Measurements from ENCODE around the gene PRKCD. TPM values are rescaled to one million over a fixed set of nuclear protein-coding genes. Genes with fewer than 3 reads are reported as not detected.

PRKCD gene
- total and polyA plus RNA-seq, 11 donors, result 5.3 to 44.5 (median 11.6) TPM

DNA sequence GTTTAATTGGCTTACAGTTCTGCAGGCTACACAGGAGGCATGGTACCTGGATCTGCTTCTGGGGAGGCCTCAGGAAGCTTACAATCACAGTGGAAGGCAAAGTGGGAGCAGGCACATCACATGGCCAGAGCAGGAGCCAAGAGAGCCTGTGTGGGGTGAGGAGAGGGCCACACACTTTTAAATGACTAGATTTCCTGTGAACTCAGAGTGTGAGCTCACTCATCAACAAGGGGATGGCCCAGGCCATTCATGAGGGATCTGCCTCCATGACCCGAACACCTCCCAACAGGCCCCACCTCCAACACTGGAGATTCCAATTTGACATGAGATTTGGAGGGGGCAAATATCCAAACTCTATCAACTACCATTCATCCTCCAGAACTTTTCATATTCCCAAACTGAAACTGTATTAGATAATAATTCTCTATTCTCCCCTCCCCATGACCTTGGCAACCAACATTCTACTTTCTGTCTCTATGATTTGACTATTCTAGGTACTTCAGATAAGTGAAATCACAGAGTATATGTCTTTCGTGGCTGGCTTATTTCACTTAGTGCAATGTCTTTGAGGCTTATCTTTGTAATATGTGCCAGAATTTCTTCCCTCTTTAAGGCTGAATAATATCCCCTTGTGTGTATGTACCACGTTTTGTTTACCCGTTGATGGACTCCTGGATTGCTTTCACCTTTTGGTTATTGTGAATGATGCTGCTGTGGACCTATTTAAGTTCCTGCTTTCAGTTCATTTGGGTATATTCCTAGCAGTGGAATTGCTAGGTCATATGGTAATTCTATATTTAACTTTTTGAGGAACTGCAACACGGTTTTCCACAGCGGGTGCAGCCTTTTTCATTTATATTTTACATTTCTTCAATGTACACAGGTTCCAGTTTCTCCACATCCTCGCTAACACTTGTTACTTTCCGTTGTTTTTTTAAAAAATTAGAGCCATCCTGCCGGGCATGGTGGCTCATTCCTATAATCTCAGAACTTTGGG is 51.0 kb downstream of the PRKCD start:
- TF ChIP-seq POLR2A (IDR thresholded peaks at IDR 0.05), result no peak
- TF ChIP-seq CTCF (IDR thresholded peaks at IDR 0.05), result no peak
- no peaks in the 10 kb centered on the region for H3K36me3 ChIP-seq
- H3K4me3 ChIP-seq, result no peak overlapping the region
- H3K27me3 ChIP-seq, result no peaks in the 10 kb centered on the region
- H3K4me1 ChIP-seq, result peaks cover 0 to 15% (median 0%) of the 10 kb centered on the region in 12 donors
- 59 to 73% (median 70%) methylated on average over 9 of the region's 9 CpGs for WGBS, 4 donors
- DNase-seq, result no peak
- no peak for ATAC-seq
- intact Hi-C loops (cut with DNase I), result no loop called here
- H3K9me3 ChIP-seq, result peaks cover 0 to 22% (median 12%) of the 10 kb centered on the region in 12 donors
- no peak overlapping the region for H3K27ac ChIP-seq

GRCh38 chr3:53213276-53213675 is 52.3 kb downstream of the PRKCD start:
- ATAC-seq (no peak), DNase-seq (no peak)
- peaks cover 0 to 24% (median 0%) of the 10 kb centered on the region in 12 donors for H3K4me1 ChIP-seq
- no peaks in the 10 kb centered on the region for H3K36me3 ChIP-seq
- 89 to 92% (median 90%) methylated on average over 7 of the region's 7 CpGs for WGBS, 4 donors
- intact Hi-C loops (cut with DNase I), result no loop called here
- TF ChIP-seq CTCF (IDR thresholded peaks at IDR 0.05) (no peak), POLR2A (IDR thresholded peaks at IDR 0.05) (no peak)
- H3K4me3 ChIP-seq, result no peak overlapping the region
- no peak overlapping the region for H3K27ac ChIP-seq
- peaks cover 0 to 14% (median 10%) of the 10 kb centered on the region in 12 donors for H3K9me3 ChIP-seq
- H3K27me3 ChIP-seq, result no peaks in the 10 kb centered on the region

DNA sequence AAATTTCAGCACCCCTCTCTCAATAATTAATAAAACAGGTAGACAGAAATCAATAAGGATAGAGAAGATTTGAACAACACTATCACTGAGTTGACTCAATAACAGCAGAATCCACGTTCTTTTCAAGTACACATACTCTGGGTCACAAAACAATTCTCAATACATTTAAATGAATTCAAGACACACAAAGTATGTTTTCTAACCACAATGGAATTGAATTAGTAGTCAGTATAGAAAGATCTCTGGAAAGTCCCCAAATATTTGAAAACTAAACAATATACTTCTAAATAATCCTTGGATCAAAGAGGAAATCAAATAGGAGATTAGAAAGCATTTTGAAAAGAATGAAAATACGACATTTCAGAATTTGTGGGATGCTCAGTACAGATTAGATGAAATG is 54.8 kb downstream of the PRKCD start:
- ATAC-seq (no peak), DNase-seq (no peak)
- WGBS, 4 donors, result 67 to 75% (median 72%) methylated on average over 2 of the region's 2 CpGs
- TF ChIP-seq CTCF (IDR thresholded peaks at IDR 0.05) (no peak), POLR2A (IDR thresholded peaks at IDR 0.05) (no peak)
- Histone ChIP-seq H3K27ac (no peak overlapping the region), H3K27me3 (no peaks in the 10 kb centered on the region), H3K9me3 (no peaks in the 10 kb centered on the region), H3K4me3 (no peak overlapping the region), H3K36me3 (no peaks in the 10 kb centered on the region), H3K4me1 (peaks cover 0 to 38% (median 0%) of the 10 kb centered on the region in 12 donors)
- intact Hi-C loops (cut with DNase I), result loop anchor here in 1 of 10 donors (5.0 kb wide), 1 partner anchor 496 kb away; no protein-coding TSS in a partner anchor

DNA sequence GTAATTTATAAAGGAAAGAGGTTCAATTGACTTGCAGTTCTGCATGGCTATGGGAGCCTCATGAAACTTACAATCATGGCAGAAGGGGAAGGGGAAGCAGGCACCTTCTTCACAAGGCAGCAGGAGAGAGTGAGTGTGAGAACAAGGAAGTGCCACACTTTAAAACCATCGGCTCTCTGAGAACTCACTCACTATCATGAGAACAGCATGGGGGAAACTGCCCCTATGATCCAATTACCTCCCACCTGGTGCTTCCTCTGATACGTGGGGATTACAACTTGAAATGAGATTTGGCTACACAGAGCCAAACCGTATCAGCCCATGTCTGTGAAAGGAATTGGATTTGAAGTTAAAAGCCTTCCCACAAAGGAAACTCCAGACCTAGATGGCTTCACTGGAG is 55.7 kb downstream of the PRKCD start:
- intact Hi-C loops (cut with DNase I), result loop anchor here in 1 of 10 donors (5.0 kb wide), 1 partner anchor 496 kb away; no protein-coding TSS in a partner anchor
- DNase-seq (no peak), ATAC-seq (no peak)
- no peak overlapping the region for H3K4me3 ChIP-seq
- no peaks in the 10 kb centered on the region for H3K27me3 ChIP-seq
- peaks cover 0 to 36% (median 0%) of the 10 kb centered on the region in 12 donors for H3K4me1 ChIP-seq
- H3K27ac ChIP-seq, result no peak overlapping the region
- TF ChIP-seq POLR2A (IDR thresholded peaks at IDR 0.05) (no peak), CTCF (IDR thresholded peaks at IDR 0.05) (no peak)
- WGBS, 4 donors, result 21 to 31% (median 24%) methylated on average over 3 of the region's 3 CpGs
- H3K36me3 ChIP-seq, result no peaks in the 10 kb centered on the region
- H3K9me3 ChIP-seq, result no peaks in the 10 kb centered on the region
